BJ (cell line): ENCODE measurements around the gene STX5. TPM values are rescaled to one million over a fixed set of nuclear protein-coding genes. Genes with fewer than 3 reads are reported as not detected.

Source experiments
- CTCF ChIA-PET: fragments of 350-600 bp; formaldehyde crosslinking; extraction: SDS; loops from one replicate; lab custom pipeline; 2021; ENCODE audit warnings: antibody characterized with exemption, inconsistent platforms; lab: Yijun Ruan, JAX
- POLR2A ChIA-PET: fragments of 300-600 bp; sonication (Branson Sonifier 250); formaldehyde crosslinking; extraction: SDS; loops from one replicate; lab custom pipeline; 2021; ENCODE audit warnings: antibody characterized with exemption; lab: Charles Lee
- DNase-seq: peaks from one replicate; pipeline ENCODE4 v3.0.0-alpha.2; 2011; ENCODE audit warnings: low read depth
- H3K27me3 ChIP-seq: 2 replicates; pipeline ENCODE4 v1.6.0; 2011; ENCODE audit warnings: low read length; ENCODE audit not compliant: control insufficient read depth, insufficient read depth
- H3K36me3 ChIP-seq: 2 replicates; pipeline ENCODE4 v1.5.1; 2011; ENCODE audit warnings: low read length; ENCODE audit not compliant: control insufficient read depth, insufficient read depth
- H3K4me3 ChIP-seq: 2 replicates; pipeline ENCODE4 v1.5.1; 2011; ENCODE audit warnings: low read depth, mild to moderate bottlenecking, control low read depth, low read length
- polyA plus RNA-seq: library from polyadenylated mRNA; depleted of rRNA; stranded (reverse); fragments of >200 nt; gene quantifications from 2 replicates; pipeline ENCODE4 v1.2.3, GENCODE V29; 2011
- TF ChIP-seq, protein P1 (sequence below): IDR thresholded peaks from 2 replicates; pipeline ENCODE4 v1.5.1; 2011; ENCODE audit warnings: low read depth, mild to moderate bottlenecking, control low read depth, inconsistent platforms, low read length, moderate library complexity; ENCODE audit not compliant: insufficient read depth

STX5 gene
- polyA plus RNA-seq, 1 experiment, result 76.6 TPM

DNA sequence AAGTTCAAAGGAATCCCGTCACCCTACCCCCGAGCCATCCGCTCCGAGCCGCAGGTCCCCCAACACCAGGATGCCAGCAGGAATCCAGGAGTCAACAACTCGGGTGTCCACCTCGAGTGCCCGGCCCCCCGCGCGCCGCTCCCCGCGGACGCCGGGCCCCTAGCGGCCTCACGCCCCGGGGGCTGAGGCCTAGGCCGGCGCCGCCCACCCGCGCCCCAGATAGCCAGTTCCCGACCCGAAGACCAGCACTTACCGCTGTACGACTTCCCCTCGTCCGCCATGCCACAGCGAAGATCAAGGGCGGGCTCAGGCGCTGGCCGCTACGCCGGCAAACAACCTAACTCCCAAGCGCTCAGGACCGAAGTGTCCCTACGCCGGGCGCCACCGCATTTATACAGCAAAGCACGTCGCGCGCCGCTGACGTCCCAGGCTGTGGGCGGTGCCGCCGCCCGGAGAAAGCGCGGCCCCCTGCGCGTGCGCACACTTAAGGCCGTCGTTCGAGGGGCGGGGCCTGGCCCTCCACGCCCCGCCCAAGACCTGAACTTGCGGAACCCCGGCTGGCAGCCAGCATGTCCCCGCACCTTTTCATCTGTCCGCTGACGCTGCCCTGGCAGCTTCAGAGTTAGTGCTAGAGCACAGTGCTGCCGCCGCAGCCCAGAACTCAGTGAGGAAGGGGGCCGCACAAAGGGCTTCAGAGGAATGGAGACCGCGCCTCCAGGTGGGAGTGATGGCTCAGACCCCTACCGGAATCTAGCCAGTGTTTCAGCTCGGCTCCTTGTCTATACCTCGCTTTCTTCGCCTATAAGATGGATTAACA lies 26.6 kb downstream of the STX5 start, which contains the start of gene NXF1:
TSS of gene NXF1 (minus strand) at position 365 of the 817 bp plus-strand sequence. CDS start at position 281, 84 bp downstream.
- H3K27me3 ChIP-seq, result no peaks in the 10 kb centered on the region
- DNase-seq, result peak; percentile 65
- ChIA-PET POLR2A (interaction anchor here (0.6 kb wide), 1 partner anchor 14 kb away, joined by 3 read pairs; no protein-coding TSS in a partner anchor), CTCF (interaction anchor here (0.9 to 3.4 kb wide), 3 partner anchors 16 to 76 kb away, joined by 3 to 16 read pairs (median 4); partner anchors contain the start of gene TMEM179B)
- H3K4me3 ChIP-seq, result peak within 1 kb of the TSS; percentile 77
- H3K36me3 ChIP-seq, result peaks cover 22% of the 10 kb centered on the region
- TF ChIP-seq, protein P1, sequence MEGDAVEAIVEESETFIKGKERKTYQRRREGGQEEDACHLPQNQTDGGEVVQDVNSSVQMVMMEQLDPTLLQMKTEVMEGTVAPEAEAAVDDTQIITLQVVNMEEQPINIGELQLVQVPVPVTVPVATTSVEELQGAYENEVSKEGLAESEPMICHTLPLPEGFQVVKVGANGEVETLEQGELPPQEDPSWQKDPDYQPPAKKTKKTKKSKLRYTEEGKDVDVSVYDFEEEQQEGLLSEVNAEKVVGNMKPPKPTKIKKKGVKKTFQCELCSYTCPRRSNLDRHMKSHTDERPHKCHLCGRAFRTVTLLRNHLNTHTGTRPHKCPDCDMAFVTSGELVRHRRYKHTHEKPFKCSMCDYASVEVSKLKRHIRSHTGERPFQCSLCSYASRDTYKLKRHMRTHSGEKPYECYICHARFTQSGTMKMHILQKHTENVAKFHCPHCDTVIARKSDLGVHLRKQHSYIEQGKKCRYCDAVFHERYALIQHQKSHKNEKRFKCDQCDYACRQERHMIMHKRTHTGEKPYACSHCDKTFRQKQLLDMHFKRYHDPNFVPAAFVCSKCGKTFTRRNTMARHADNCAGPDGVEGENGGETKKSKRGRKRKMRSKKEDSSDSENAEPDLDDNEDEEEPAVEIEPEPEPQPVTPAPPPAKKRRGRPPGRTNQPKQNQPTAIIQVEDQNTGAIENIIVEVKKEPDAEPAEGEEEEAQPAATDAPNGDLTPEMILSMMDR, result peak; percentile 15; the same call in 1 of the 2 replicates

DNA sequence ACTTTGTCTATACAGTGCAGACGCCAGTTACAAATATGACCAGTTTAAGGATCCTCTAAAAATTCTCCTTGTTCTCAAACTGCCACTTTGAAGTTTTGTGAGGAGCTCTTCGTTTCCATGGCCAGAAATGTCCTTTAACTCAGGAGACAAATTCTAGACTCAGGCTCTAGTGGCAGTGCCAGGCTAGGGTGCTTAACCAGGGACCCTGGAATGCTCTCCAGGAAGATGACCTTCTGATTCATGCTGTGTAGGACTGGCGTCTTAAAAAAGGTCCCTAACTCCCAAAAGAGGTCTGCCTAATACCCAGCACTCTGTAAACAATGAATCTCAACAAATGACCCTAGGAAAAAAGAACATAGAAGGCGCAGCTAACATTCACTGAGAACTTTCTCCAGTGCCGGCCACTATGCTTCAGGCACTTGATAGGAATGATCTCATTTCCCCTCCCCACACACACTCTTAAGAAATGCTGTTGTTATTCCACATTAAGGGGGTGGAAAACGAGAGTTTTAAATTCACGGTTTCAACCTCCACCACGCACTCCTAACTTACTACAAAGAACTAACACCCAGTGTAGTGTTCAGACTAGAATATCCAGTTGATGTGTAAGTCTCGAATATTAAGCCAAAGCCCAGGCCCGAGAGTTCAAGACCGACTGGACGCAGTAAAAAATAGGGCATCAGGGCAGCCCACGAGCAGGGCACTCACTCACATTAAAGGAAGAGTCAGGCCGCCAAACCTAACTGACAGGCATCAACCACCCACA lies 27.4 kb downstream of the STX5 start:
- POLR2A ChIA-PET, result interaction anchor here (0.6 kb wide), 2 partner anchors 27 to 47 kb away, joined by 3 read pairs; partner anchors contain the start of gene STX5

GRCh38 chr11:62801071-62801470 lies 30.8 kb downstream of the STX5 start:
- TF ChIP-seq, protein P1, result no peak
- POLR2A ChIA-PET, result no interaction called here
- Histone ChIP-seq H3K4me3 (no peak overlapping the region), H3K36me3 (peaks cover 44% of the 10 kb centered on the region), H3K27me3 (no peaks in the 10 kb centered on the region)
- CTCF ChIA-PET, result interaction anchor here (0.6 to 2.4 kb wide), 3 partner anchors 14 to 55 kb away, joined by 3 to 14 read pairs (median 4); partner anchors contain the start of genes STX5 and TMEM179B
- DNase-seq, result no peak

More for the DNA sequence above, 27.4 kb downstream of the STX5 start:
- Histone ChIP-seq H3K36me3 (peaks cover 29% of the 10 kb centered on the region), H3K4me3 (peak overlapping the region; percentile 77), H3K27me3 (no peaks in the 10 kb centered on the region)
- TF ChIP-seq, protein P1, result no peak
- CTCF ChIA-PET, result interaction anchor here (1.4 kb wide), 1 partner anchor 18 kb away, joined by 6 read pairs; no protein-coding TSS in a partner anchor
- no peak for DNase-seq

GRCh38 chr11:62799486-62799885 lies 32.4 kb downstream of the STX5 start:
- CTCF ChIA-PET, result interaction anchor here (2.4 kb wide), 1 partner anchor 13 kb away, joined by 14 read pairs; the partner anchor contains the start of gene TMEM179B

More at GRCh38 chr11:62799486-62799885, 32.4 kb downstream of the STX5 start:
- H3K4me3 ChIP-seq, result no peak overlapping the region
- DNase-seq, result no peak
- POLR2A ChIA-PET, result no interaction called here
- TF ChIP-seq, protein P1, result no peak
- no peaks in the 10 kb centered on the region for H3K27me3 ChIP-seq
- peaks cover 50% of the 10 kb centered on the region for H3K36me3 ChIP-seq
